Activated naive CD8-positive, alpha-beta T cell treated with anti-CD3 and anti-CD28 coated beads, Interleukin-2, amount 50 U/mL, for 16 hours (primary cell): ENCODE measurements around the gene KCNMB1.

Source experiments
- DNase-seq: peaks from one replicate; pipeline ENCODE4 v3.0.0-alpha.2; 2020; ENCODE audit warnings: low read depth, low spot score

The KCNMB1 gene

DNA sequence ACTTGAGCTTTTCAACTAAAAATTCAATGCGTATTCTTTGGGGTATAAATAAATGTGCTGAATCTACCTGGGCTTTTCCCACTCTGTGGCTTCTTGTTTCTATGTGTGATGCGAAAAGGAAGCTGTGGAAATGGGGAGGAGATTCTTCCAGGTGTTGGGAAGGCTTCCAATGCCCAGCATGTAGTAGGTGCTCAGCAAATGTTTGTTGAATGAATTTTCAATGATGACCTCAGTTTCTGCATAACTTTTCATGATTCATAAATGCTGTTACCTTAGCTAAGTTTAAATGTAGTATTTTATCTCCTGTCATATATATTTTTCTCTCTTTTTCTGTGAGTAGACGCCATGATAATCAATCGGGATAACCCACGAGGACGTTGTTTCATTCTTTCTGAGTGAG is 25.6 kb upstream of the KCNMB1 start:
- DNase-seq = no peak

DNA sequence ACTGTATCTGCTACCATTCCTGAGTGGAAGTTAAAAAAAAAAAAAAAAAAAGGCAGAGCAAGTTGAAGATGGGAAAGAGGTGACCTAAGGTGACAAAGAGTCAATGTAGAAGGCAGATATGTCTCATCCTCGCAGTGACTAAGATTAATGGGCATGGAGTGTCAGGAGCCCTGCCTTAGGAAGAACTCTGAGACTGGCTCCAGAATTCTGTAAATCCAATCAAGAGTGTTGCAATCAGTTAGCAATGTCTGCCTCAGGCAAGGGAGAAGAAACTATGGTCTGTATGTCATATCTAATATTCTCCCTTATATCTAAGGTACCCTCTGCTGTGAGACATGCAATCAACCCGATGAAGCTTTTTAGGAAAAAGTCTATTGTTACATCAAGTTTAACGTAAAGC is 24.7 kb upstream of the KCNMB1 start:
- DNase-seq = no peak

DNA sequence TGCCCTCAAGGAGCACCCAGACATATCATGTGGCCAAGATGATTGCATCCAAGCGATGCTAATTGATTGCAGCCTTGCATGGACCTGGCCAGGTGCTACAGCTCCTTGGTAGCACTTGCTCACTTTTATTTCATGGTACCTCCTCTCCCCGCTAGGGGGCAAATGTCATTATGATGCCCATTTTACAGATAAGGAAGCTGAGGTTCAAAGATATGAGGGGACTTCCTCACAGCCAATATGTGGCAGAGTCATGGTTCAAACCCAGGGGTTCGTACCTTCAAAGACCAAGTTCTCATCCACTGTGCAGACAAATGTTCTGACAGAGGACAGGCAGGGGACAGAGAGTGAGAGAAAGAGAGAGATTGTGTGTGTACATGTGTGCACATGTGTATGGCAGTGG is 21.9 kb upstream of the KCNMB1 start:
- no peak for DNase-seq

DNA sequence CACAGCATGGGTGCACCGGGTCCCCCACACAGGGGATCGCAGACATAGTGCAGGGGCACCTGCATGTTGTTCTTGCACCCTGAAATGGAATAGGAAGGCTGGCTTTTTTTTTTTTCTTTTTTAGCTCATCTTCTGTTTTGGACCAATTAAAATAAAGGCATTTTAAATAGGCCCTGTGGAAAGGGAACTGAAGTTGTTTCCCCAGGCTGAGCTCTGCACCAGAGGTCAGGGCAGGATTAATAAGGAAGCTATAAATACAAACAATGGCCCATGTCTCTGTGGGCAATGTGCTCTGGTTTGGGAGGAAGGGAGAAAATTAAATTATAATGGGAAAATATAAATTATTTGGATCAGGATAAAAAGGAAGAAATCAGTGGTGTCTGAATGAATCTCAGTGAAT is 21.2 kb upstream of the KCNMB1 start:
- no peak for DNase-seq

DNA sequence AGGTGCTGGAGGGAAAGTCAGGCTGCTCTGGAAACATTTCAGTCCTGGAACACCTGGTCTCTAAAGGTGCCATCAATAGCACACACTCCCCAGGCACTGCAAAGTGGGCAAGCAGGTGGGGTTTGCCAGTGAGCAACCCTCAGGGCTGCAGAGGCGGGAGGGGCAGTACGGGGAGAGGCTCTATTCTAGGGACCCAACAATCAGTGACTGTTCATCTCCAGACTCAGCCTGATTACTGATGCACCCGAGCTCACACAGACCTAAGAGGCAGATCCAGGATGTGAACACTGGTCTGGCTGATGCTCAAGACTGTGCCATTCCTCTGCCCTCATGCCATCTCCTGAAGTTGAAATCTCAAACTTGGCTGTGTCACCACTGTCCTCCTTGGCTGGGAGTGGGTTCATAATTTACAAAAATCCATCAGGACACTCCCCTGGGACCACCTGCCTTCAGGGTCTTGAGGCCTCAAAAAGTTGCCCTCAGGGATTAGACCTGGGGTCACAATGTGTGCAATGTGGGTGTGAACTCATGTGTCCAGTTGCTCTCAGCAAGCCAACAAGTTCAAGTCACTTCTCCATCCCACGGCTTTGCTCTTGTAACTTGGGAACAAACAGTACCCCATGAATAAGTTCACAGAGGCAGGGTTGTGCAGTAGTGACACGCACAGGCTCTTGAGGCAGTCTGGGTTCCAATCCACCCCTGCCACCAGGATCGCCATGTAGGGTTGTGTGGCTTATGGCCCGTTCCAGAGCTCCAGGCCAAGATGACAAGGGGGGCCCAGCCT is 19.9 kb upstream of the KCNMB1 start:
- DNase-seq = no peak

DNA sequence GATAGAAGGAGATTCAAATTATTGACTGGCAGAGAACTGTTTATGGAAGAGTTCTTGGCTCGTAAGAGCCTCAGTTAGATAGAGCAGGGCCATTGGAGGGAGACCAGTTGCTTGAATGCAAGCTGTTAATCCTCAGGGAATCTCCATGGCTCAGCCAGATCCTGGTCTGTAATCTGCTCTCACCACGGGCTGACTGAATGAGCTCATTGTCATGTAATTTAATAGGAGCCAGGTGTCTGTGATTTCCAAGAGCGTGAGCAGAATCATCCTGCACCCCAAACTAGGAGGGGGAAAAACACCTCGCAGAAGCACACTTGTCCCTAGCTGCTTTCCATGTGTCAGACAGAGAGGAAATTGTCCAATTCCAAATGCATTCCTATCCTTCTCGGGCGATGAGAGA is 19.1 kb upstream of the KCNMB1 start:
- DNase-seq = no peak

DNA sequence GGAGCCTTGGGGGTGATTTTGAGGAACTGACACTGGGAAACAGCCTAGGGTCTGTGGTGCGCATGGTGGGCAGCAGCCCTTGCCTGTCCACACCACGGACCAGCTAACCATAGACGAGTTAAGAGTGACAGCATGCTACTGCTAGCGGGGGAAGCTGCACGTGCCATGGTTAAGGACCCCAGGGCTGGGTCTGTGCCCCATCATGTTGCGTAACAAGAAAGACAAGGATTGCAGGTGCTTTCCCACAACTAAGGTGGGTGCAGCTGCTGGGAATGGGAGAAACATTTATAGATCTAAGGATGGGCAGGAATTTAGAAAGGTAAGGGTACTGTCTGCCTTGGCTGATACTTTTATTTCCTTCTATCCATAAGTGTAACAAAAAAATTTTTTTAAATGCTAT is 17.9 kb upstream of the KCNMB1 start:
- DNase-seq = no peak

DNA sequence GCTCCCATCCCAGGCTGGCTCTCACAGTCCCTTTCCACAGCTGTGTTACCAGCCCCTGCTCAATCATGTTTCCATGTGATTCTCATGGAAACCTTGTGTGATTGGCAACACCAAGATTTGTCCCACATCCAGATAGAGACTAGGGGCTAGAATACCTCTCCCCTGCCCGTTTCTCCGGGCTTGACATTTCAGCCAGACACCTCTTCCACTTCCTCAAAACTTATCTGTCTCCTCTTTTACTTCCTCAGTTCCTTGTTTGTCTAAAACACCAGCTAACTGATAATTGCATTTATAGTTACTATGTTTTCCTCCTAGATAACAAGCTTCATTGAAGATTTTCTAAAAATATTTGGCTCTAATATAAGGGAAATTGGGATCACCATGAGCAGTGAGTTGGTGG is 16.6 kb upstream of the KCNMB1 start:
- DNase-seq = no peak

DNA sequence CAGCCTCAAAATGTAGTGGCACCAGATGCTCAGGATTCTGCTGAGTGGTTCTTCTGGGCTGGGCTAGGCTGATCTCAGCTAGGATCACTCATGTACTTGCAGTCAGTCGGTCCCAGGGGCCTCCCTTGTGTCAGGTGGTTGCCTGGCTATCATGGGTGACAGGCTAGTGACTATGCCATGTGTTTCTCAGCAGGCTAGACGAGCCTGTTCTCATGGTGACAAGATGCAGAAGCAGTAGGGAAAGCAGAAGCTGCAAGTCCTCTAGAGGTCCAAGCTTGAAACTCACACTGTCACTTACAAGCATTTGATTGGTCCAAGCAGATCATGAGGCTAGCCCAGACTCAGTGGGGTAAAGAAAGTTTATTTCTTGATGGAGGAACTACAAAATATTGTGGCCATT is 15.2 kb upstream of the KCNMB1 start:
- no peak for DNase-seq

DNA sequence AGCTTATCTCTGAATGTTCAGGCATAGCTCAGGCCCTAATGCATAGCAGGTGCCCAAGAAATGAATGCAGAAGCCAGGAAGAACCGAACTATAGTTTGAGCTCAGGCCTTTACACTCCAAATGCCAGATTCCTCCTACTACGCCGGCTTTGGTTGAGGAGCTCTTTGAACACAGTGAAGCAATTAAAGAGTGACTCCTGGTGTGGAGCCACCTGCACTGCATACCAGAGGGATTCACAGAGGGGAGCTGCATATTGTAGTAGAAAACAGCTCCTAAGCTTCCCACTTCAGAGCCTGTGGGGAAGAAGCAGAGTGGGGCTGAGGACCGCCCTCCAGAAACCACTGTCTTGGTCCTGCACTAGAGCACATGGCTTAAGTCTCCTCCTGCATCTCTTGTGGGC is 14.5 kb upstream of the KCNMB1 start:
- no peak for DNase-seq

DNA sequence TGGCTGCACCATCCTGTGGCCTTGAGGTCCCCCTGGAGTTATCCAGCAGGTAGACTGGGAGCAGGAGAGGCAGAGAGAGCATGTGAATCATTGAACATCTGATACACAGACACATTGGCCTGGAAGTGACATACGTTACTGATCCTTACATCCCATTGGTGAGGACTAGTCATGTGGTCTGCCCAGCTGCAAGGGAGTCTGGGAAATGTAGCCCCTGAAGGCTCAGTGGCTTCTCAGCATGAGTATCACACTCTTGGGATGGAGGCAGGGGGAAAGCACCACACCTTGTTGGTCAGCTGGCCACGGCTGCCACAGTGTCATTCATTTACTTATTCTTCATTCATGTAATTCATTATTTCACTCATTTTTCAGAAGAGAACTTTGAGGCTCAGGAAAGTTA is 13.3 kb upstream of the KCNMB1 start:
- no peak for DNase-seq

DNA sequence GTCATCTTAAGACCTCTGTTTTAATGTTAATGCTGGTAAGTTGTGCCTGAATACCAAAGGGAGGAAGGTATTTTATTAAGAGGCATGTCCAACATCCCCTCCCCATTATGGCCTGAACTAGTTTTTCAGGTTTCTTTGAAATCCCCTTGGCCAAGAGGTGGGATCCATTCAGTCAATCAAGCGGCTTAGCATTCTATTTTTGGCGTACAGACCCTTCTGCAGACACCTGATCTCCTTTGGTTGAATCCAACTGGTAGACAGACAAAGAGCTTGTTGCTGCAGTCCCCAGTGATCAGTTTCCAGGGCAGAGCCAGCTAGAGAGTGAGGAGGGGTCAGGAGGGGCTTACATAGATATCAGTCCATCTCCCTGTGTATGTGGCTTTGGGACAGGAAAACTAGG is 7.9 kb upstream of the KCNMB1 start:
- no peak for DNase-seq

DNA sequence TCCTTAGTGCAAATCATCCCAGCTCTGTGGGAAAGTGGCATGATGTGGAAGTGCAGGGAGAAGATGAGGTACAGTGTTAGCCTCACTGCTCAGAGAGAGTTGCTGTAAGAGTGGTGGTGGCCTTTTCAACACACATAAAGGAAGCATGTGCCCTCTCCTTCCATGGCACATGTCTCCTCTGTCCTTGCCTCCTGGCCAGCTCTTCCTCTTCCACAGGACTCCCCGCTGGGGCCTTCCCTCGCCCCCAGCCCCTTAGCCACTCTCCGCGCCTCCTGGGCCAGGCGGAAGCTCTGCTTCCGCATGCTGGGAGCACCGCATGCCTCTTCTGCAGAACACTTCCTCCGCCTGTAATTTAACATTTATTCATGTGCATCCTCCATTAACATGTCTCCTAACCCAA is 4.8 kb upstream of the KCNMB1 start:
- no peak for DNase-seq

DNA sequence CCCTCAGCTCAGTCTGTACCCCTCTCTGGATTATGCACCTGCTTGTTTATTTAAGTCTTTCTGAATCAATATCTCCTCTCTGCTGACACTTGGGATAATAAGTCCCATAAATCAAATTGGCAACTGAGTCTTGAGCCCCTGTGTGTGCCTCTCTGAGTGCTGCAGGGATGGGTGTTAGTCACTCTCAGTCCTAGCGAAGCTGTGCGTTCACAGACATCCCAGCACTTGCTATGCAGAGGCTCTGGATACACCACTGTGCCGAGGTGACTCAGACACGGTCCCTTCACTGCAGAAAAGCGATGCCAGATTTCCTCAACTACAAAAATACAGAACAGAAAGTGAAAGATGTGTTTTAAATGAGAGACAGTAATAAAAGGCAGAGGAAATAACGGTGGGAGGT is 4.1 kb upstream of the KCNMB1 start:
- peak; percentile 8 for DNase-seq

DNA sequence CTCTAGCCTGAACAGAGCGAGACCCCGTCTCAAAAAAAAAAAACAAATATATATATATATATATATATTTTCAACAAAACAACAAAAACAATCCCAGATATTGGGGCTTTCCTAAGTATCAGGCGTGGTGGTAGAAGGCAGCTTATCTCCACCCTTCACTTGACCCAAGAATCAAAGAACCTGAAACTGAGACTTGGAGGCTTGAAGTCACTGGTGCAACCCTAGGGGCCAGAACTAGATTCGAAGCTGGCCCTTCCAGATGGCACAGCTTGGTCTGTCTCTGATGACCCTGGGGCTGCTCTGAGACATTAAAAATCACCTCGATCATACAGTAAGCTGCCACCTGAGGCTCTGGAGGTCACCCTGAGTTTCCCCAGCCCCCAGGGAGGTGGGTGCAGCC is 1.3 kb upstream of the KCNMB1 start:
- DNase-seq = no peak

DNA sequence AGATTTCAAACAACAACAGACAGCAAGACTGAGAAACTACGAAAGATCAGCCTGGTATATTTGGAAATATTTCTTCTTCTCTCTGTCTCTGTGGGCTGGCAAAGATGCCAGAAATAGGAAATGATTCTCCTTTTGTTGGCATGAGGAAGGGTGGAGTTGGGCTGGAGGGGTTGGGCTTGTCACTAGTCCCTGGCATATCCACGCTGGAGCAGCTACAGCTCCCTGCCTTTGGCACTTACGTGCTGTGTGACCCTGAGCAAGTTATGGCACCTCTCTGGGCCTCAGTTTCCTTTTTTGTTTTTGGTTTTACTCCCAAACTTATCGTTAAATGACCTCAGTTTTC is 354 bp upstream of the KCNMB1 start:
- no peak for DNase-seq

DNA sequence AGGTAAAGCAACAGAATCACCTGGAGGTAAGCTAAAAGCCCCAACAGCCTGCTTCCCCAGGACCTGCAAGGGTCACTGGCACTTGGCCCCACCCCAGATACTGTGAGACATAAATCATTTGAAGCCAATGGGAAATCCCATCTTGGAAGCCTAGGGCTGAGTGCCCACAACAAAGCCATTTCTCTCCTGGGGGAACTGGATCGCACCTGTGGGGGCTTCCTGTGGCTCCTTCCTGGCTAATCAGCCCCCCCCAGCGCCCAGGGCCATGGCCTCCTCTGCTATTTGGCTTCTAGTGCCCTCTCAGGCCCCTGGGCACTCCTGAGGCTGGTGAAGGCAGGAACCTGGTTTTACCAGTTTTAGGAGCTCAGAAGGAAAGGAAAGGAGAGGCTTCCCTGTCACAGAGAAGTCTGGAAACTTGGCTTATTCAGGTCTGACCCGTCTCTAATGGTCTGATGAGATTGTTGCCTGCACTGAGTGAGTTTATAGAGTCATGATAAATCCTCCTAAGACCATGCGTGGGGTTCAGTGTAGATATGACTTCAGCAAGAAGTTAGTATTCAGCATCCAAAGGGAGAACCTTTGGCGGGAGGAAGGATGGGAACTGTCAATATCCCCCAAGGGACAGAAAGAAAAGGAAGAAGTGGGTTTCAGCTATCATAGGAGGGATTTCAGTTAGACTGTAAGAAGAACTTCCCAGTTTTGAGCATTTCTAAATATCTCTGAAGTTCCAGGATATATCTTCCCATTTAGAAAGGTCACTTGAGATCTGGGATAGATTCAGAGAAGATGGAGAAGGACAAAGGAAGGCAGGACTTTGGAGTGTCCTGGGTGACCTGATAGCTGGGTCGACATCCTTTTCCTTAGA is 1.2 kb downstream of the KCNMB1 start:
- DNase-seq = no peak

DNA sequence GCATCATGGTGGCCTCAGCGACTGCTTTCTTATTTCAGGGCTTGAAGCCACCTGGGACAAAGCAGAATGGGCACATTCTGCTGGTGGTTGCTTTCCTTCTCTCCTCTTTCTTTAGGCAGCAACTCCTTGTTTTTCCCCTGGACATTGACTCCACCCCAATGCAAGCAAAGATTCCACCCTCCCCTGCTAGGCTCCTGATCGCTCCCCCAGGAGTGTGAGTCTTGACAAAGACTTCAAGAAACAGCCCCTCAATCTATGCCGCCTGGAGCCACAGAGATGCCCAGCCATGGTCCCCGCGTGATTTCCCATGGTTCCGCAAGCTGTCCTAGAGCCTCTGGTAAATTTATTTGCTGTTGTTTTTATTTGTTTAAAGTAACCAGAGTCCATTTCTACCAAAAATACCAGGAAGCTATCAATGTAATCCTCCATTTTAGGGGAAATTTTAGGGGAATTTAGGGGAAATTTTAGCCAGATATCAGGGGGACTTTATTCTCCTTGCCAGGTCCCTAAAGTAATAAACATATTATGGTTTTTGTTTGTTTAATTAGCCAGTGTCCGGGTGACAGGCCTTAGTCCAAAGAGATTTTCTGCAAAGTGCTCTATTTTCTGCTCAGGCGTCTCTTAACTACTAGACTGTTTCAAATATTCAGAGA is 2.3 kb downstream of the KCNMB1 start:
- DNase-seq = no peak

DNA sequence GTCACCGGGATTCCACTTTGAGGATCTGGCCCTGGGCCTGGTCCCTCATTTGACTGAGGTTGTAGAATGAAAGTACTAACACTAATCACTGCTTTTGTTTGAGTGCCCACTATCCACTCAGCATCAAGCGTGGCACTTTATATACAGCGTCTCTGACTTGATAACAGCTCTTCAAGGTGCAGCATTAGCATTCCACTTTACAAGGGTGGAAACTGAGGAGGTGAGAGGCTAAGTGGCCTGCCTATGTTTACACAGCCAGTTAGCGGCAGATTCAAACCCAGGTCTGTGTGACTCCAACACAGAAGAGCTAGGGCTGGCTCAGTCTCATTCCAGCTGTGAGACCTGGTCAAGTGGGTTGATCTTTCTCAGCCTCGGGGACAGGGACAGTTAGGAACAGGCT is 5.9 kb downstream of the KCNMB1 start:
- DNase-seq = no peak

DNA sequence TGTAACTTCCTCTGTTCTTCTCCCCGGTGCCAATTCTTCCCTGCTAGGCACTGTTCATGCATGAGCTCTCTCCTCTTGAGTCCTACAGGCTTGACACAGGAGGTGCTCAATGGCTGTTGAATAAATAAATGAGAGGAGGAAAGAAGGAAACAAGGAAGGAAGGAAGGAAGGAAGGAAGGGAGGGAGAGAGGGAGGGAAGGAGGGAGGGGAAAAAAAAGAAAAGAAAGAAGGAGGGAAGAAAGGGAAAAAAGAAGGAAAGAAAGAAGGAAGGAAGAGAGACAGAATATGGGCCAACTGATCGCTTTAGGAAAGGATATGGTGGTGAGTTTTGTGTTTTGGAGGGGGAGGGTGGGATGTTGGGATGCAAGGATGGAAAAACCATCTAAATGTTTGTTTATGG is 6.4 kb downstream of the KCNMB1 start:
- DNase-seq = no peak

DNA sequence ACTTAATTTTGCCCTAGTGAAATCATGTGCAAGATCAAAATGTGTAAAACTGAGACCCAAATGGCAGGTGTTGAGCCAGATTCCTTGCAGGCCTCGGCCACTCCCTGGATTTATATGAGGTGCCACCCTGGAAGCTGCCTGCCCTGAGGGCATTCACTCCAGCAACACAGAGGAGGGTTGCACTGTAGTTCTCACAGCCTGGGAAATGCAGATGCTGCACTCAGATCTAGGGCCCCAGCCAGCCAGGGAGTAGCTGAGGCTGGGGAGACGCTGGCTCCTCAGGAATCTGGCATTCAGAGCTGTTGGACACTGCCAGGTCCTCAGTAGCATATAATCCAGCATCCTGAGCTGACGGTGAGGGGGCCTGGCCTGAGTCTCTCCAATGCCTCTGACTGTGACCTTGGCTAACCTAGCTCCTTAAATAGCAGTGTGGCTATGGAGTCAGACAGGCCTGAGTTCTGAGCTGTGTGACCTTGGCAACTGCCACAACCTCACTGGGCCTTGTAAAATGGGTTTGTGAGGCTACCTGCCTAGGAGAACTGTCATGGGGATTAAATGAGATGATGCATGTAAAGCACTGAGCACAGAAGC is 8.7 kb downstream of the KCNMB1 start:
- no peak for DNase-seq

DNA sequence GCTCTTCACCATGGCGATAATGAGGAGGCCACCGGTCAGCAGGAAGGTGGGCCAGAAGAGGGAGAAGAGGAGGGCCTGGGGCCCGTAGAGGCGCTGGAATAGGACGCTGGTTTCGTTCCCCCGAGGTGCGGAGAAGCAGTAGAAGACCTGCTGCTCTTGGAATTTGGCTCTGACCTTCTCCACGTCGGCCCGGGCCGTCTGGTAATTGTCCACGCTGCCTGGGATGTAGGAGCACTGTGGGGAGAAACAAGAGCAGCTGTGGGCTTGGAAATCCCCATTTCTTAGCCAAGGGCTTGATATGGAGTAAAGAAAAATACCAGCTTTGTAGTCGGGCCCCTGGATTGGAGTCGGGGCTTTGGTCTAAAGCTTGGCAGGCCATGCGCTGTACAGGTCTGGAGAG is 10.4 kb downstream of the KCNMB1 start:
- no peak for DNase-seq
